IMR-90 (cell line): ENCODE measurements around the gene SPPL2B. TPM values are rescaled to one million over a fixed set of nuclear protein-coding genes. Genes with fewer than 3 reads are reported as not detected.

Source experiments
- ATAC-seq: fragments of 200-7000 bp; cut with Tn5 transposase; 2 replicates; pipeline ENCODE4 v1.9.1; 2020; ENCODE audit warnings: low read depth, mild to moderate bottlenecking, moderate library complexity
- BruUV-seq: library from RNA; stranded (reverse); fragments of 400-500 nt; replicated peaks from 2 replicates; lab custom pipeline; 2021; lab: Mats Ljungman, UMichigan
- CTCF ChIA-PET: fragments of 300-600 bp; formaldehyde crosslinking; extraction: SDS; loops from one replicate; lab custom pipeline; 2021; ENCODE audit warnings: antibody characterized with exemption; lab: Yijun Ruan, JAX
- POLR2A ChIA-PET: fragments of 300-600 bp; sonication (Branson Sonifier 250); formaldehyde crosslinking; loops from one replicate; lab custom pipeline; 2022; ENCODE audit warnings: antibody characterized with exemption; ENCODE audit not compliant: unreplicated experiment; lab: Charles Lee
- DNase-seq: peaks from one replicate; pipeline ENCODE4 v3.0.0; 2013
- H2AFZ ChIP-seq: replicated peaks from 2 replicates; pipeline ENCODE3; 2013; ENCODE audit warnings: low read length, mild to moderate bottlenecking; ENCODE audit not compliant: poor library complexity
- H2AK5ac ChIP-seq: 2 replicates; pipeline ENCODE4 v1.6.1; 2013; ENCODE audit warnings: low read depth, low read length, inconsistent platforms
- H2AK9ac ChIP-seq: replicated peaks from 2 replicates; pipeline ENCODE3; 2013; ENCODE audit warnings: mild to moderate bottlenecking, low read depth, low read length, moderate library complexity; ENCODE audit not compliant: poor library complexity
- H2BK120ac ChIP-seq: 2 replicates; pipeline ENCODE4 v1.6.1; 2013; ENCODE audit warnings: low read depth, low read length, inconsistent platforms
- H2BK15ac ChIP-seq: 3 replicates; pipeline ENCODE4 v1.6.1; 2013; ENCODE audit warnings: low read depth, low read length, inconsistent platforms
- H2BK20ac ChIP-seq: 2 replicates; pipeline ENCODE4 v1.6.1; 2013; ENCODE audit warnings: low read depth, mild to moderate bottlenecking, inconsistent platforms, low read length, moderate library complexity
- H2BK5ac ChIP-seq: 2 replicates; pipeline ENCODE4 v1.6.1; 2013; ENCODE audit warnings: mild to moderate bottlenecking, low read depth, low read length, inconsistent platforms; ENCODE audit not compliant: poor library complexity, severe bottlenecking
- H3K14ac ChIP-seq: replicated peaks from 2 replicates; pipeline ENCODE4 v1.6.1; 2013; ENCODE audit warnings: low read depth, low read length, inconsistent platforms
- H3K18ac ChIP-seq: 2 replicates; pipeline ENCODE4 v1.6.1; 2013; ENCODE audit warnings: low read depth, low read length, control low read depth
- H3K23ac ChIP-seq: 2 replicates; pipeline ENCODE4 v1.6.1; 2013; ENCODE audit warnings: low read depth, low read length, inconsistent platforms
- H3K27ac ChIP-seq: 2 replicates; pipeline ENCODE4 v1.5.1; 2013; ENCODE audit warnings: mild to moderate bottlenecking, control low read depth, low read length; ENCODE audit not compliant: insufficient read depth
- H3K27me3 ChIP-seq: 2 replicates; pipeline ENCODE4 v1.6.1; 2013; ENCODE audit warnings: low read length; ENCODE audit not compliant: control insufficient read depth, insufficient read depth
- H3K36me3 ChIP-seq: 2 replicates; pipeline ENCODE4 v1.6.1; 2013; ENCODE audit warnings: low read length, mixed read lengths; ENCODE audit not compliant: control insufficient read depth, insufficient read depth
- H3K4ac ChIP-seq: 2 replicates; pipeline ENCODE4 v1.6.1; 2013; ENCODE audit warnings: low read depth, low read length, inconsistent platforms
- H3K4me1 ChIP-seq: 2 replicates; pipeline ENCODE4 v1.6.1; 2013; ENCODE audit warnings: low read length, mixed read lengths; ENCODE audit not compliant: control insufficient read depth, insufficient read depth
- H3K4me2 ChIP-seq: 2 replicates; pipeline ENCODE4 v1.6.1; 2013; ENCODE audit warnings: low read depth, mild to moderate bottlenecking, control low read depth, low read length, moderate library complexity
- H3K4me3 ChIP-seq: 2 replicates; pipeline ENCODE4 v1.5.1; 2013; ENCODE audit warnings: low read depth, mild to moderate bottlenecking, control low read depth, low read length, moderate library complexity; ENCODE audit not compliant: insufficient read depth
- H3K56ac ChIP-seq: 2 replicates; pipeline ENCODE4 v1.6.1; 2013; ENCODE audit warnings: low read length, inconsistent platforms; ENCODE audit not compliant: insufficient read depth; ENCODE audit errors: extremely low read depth
- H3K79me1 ChIP-seq, 2 experiments: 2 replicates each; pipeline ENCODE4 v1.6.1; 2013; ENCODE audit warnings: low read length in 2 of 2, inconsistent platforms in 1 of 2, low read depth in 1 of 2
- H3K9ac ChIP-seq: 2 replicates; pipeline ENCODE4 v1.6.1; 2013; ENCODE audit warnings: low read depth, low read length, control low read depth
- H3K9me1 ChIP-seq: 2 replicates; pipeline ENCODE4 v1.6.1; 2013; ENCODE audit warnings: low read length, inconsistent platforms; ENCODE audit not compliant: insufficient read depth
- H3K9me3 ChIP-seq: 2 replicates; pipeline ENCODE4 v1.6.1; 2013; ENCODE audit warnings: low read length; ENCODE audit not compliant: control insufficient read depth, insufficient read depth
- H4K20me1 ChIP-seq: 2 replicates; pipeline ENCODE4 v1.6.1; 2013; ENCODE audit warnings: low read length, inconsistent platforms; ENCODE audit not compliant: insufficient read depth
- H4K5ac ChIP-seq: 2 replicates; pipeline ENCODE4 v1.6.1; 2013; ENCODE audit warnings: mild to moderate bottlenecking, low read depth, low read length, control low read depth
- H4K8ac ChIP-seq, 2 experiments: 2 replicates each; pipeline ENCODE4 v1.6.1; 2013; ENCODE audit warnings: low read depth in 2 of 2, low read length in 2 of 2, control low read depth in 1 of 2, inconsistent platforms in 1 of 2
- H4K91ac ChIP-seq: 2 replicates; pipeline ENCODE4 v1.6.1; 2013; ENCODE audit warnings: low read depth, low read length, inconsistent platforms; ENCODE audit not compliant: insufficient read depth
- BHLHE40 ChIP-seq: fragments of 150-350 bp; IDR thresholded peaks from 2 replicates; pipeline ENCODE4 v1.6.1; 2016; ENCODE audit warnings: mild to moderate bottlenecking, low read depth, low read length
- CEBPB ChIP-seq: IDR thresholded peaks from 2 replicates; pipeline ENCODE4 v1.6.1; 2012; ENCODE audit warnings: low read depth, low read length, improper control_type of control experiment
- CHD1 ChIP-seq: IDR thresholded peaks from 2 replicates; pipeline ENCODE4 v1.6.1; 2012; ENCODE audit warnings: low read depth, low read length, improper control_type of control experiment
- CTCF ChIP-seq: conservative IDR thresholded peaks from 2 replicates; pipeline ENCODE4 v1.5.1; 2012; ENCODE audit warnings: mild to moderate bottlenecking, low read depth, low read length, improper control_type of control experiment
- ELK1 ChIP-seq: fragments of 150-350 bp; IDR thresholded peaks from 2 replicates; pipeline ENCODE4 v1.6.1; 2016; ENCODE audit warnings: low read depth, mild to moderate bottlenecking, low read length, moderate library complexity, borderline replicate concordance
- FOS ChIP-seq: fragments of 150-350 bp; IDR thresholded peaks from 2 replicates; pipeline ENCODE4 v1.6.1; 2016; ENCODE audit warnings: low read depth, low read length
- MAFK ChIP-seq: IDR thresholded peaks from 2 replicates; pipeline ENCODE4 v1.6.1; 2012; ENCODE audit warnings: low read depth, low read length, improper control_type of control experiment
- MXI1 ChIP-seq: IDR thresholded peaks from 2 replicates; pipeline ENCODE4 v1.6.1; 2012; ENCODE audit warnings: low read depth, mild to moderate bottlenecking, low read length, moderate library complexity, borderline replicate concordance
- RCOR1 ChIP-seq: IDR thresholded peaks from 2 replicates; pipeline ENCODE4 v1.6.1; 2012; ENCODE audit warnings: mild to moderate bottlenecking, low read length, improper control_type of control experiment; ENCODE audit not compliant: insufficient replicate concordance
- RFX5 ChIP-seq: IDR thresholded peaks from 2 replicates; pipeline ENCODE4 v1.8.0; 2012; ENCODE audit warnings: low read depth, mild to moderate bottlenecking, low read length, moderate library complexity
- SMC3 ChIP-seq: fragments of 150-350 bp; IDR thresholded peaks from 2 replicates; pipeline ENCODE4 v1.6.1; 2016; ENCODE audit warnings: low read depth, mild to moderate bottlenecking, antibody characterized with exemption, low read length, moderate library complexity
- USF2 ChIP-seq: fragments of 150-350 bp; IDR thresholded peaks from 2 replicates; pipeline ENCODE4 v1.6.1; 2017; ENCODE audit warnings: mild to moderate bottlenecking, antibody characterized with exemption, low read length, low read depth
- WGBS, 2 experiments: methylation state at CpG; one replicate each; pipeline versions ENCODE4 v1.1.5 to v1.1.7; 2013; ENCODE audit warnings: missing lambda C conversion rate in 2 of 2; ENCODE audit not compliant: insufficient read length in 1 of 2; ENCODE audit errors: extremely low coverage in 2 of 2; 5-methylcytosine and 5-hydroxymethylcytosine counted together
- dilution Hi-C: fragments of 300-500 bp; cut with HindIII; formaldehyde crosslinking; loops from one replicate; pipeline ENCODE4 v1.14.3; 2018; ENCODE audit warnings: low sequenced_read_pairs; ENCODE audit not compliant: unreplicated experiment
- in situ Hi-C: fragments of 300-500 bp; cut with MboI; formaldehyde crosslinking; loops from 3 replicates; pipeline ENCODE4 v1.14.3; 2019; ENCODE audit warnings: low sequenced_read_pairs, inconsistent platforms, mixed read lengths
- intact Hi-C: fragments of 100-400 bp; cut with micrococcal nuclease; formaldehyde crosslinking; loops from 2 replicates; pipeline ENCODE4 v1.10.0; 2022
- polyA plus RNA-seq, 3 experiments: library from polyadenylated mRNA; depleted of rRNA; stranded (reverse); fragments of >200 nt; gene quantifications; 2 replicates each; pipeline ENCODE4 v1.2.3, GENCODE V29; 2012; ENCODE audit warnings: low replicate concordance in 1 of 3
- total RNA-seq: library from RNA; depleted of rRNA; stranded (reverse); fragments of >200 nt; gene quantifications from 2 replicates; pipeline ENCODE4 v1.2.3, GENCODE V29; 2012

The SPPL2B gene
- total and polyA plus RNA-seq, 2 of the 4 experiments (the other 2 are of a cell fraction): 3.4 to 45.7 TPM

GRCh38 chr19:2306281-2306806, 22.1 kb upstream of the SPPL2B start:
- H2BK15ac ChIP-seq: no peak overlapping the region
- H4K91ac ChIP-seq: no peak overlapping the region
- no peak overlapping the region for H3K9ac ChIP-seq
- no peak overlapping the region for H2BK120ac ChIP-seq
- H3K4me2 ChIP-seq: no peak overlapping the region
- H2AK5ac ChIP-seq: no peak overlapping the region
- no peak overlapping the region for H3K4ac ChIP-seq
- POLR2A ChIA-PET: no interaction called here
- intact Hi-C loops: no loop called here
- H3K27me3 ChIP-seq: peaks cover 56% of the 10 kb centered on the region
- ATAC-seq (no peak), DNase-seq (no peak)
- H4K8ac ChIP-seq: no peak overlapping the region
- no peak overlapping the region for H3K56ac ChIP-seq
- no peak overlapping the region for H2AK9ac ChIP-seq
- no peak overlapping the region for H3K23ac ChIP-seq
- in situ Hi-C loops: no loop called here
- no peak overlapping the region for H2AFZ ChIP-seq
- H3K36me3 ChIP-seq: no peaks in the 10 kb centered on the region
- H3K14ac ChIP-seq: no peak overlapping the region
- no peak overlapping the region for H3K4me3 ChIP-seq
- no peaks in the 10 kb centered on the region for H3K9me1 ChIP-seq
- no peak overlapping the region for H3K27ac ChIP-seq
- WGBS, 2 experiments: no CpG with 5 or more reads among the region's 19 CpGs
- no peak overlapping the region for H2BK5ac ChIP-seq
- H4K5ac ChIP-seq: no peak overlapping the region
- H3K9me3 ChIP-seq: no peaks in the 10 kb centered on the region; the same call in 1 of the 2 replicates
- no peak overlapping the region for H3K18ac ChIP-seq
- H3K79me1 ChIP-seq: no peaks in the 10 kb centered on the region
- no TSS peak for BruUV-seq
- CTCF ChIA-PET: no interaction called here
- TF ChIP-seq RFX5 (no peak), USF2 (no peak), CTCF (no peak), MXI1 (no peak), MAFK (no peak), BHLHE40 (no peak), FOS (no peak), CHD1 (no peak), CEBPB (no peak), ELK1 (no peak), SMC3 (no peak), RCOR1 (no peak)
- H2BK20ac ChIP-seq: no peak overlapping the region
- H3K4me1 ChIP-seq: peaks cover 8% of the 10 kb centered on the region; the same call in 1 of the 2 replicates
- 0 out of 2 replicates have a peak, but pooled peaks cover 8% of the 10 kb centered on the region for H4K20me1 ChIP-seq
- dilution Hi-C loops: no loop called here
